ENCODE measurements around the gene ZMIZ2. TPM values are rescaled to one million over a fixed set of nuclear protein-coding genes. Genes with fewer than 3 reads are reported as not detected.

ZMIZ2 gene
- total RNA-seq, 1 experiment from 2014 or later: 142 TPM

- Histone ChIP-seq H3K79me2 (ENCODE audit: low read depth) (no peaks in the 10 kb centered on the region), H3K27me3 (ENCODE audit: insufficient read depth, low read depth) (no peaks in the 10 kb centered on the region), H3K36me3 (ENCODE audit: low read depth) (no peaks in the 10 kb centered on the region), H3K9me2 (ENCODE audit: insufficient read depth) (no peaks in the 10 kb centered on the region), H3K4me2 (no peak overlapping the region), H3K4me3 (no peak overlapping the region), H3K9me3 (ENCODE audit: insufficient read depth, low read depth) (no peaks in the 10 kb centered on the region), H3K4me1 (replicated peaks; ENCODE audit: insufficient read depth) (peaks cover 47% of the 10 kb centered on the region), H3K27ac (no peak overlapping the region), H2AFZ (no peak overlapping the region), H3F3A (ENCODE audit: insufficient read depth, low read depth) (peaks cover 43% of the 10 kb centered on the region), H4K20me1 (ENCODE audit: insufficient read depth) (no peaks in the 10 kb centered on the region)
- CTCF ChIA-PET: interaction anchor here (0.7 to 1.0 kb wide), 3 partner anchors 27 to 139 kb away, joined by 3 to 4 read pairs (median 3); no protein-coding TSS in a partner anchor
- intact Hi-C loops (cut with micrococcal nuclease; ENCODE audit: unreplicated experiment): no loop called here
- POLR2A ChIA-PET (ENCODE audit: unreplicated experiment): no interaction called here
- no TSS peak for BruUV-seq (replicated peaks)
- TF ChIP-seq CTCF (conservative IDR thresholded peaks at IDR 0.05) (no peak), EZH2 (IDR thresholded peaks at IDR 0.05; ENCODE audit: low read depth) (no peak)
- no peak for DNase-seq
These were observed 10.5 kb upstream of the ZMIZ2 start for GRCh38 chr7:44738051-44738723.

GRCh38 chr7:44738876-44739665 lies 9.6 kb upstream of the ZMIZ2 start:
- POLR2A ChIA-PET (ENCODE audit: unreplicated experiment): no interaction called here
- Histone ChIP-seq H4K20me1 (ENCODE audit: insufficient read depth) (no peaks in the 10 kb centered on the region), H3K79me2 (ENCODE audit: low read depth) (no peaks in the 10 kb centered on the region), H3K27me3 (ENCODE audit: insufficient read depth, low read depth) (no peaks in the 10 kb centered on the region), H3F3A (ENCODE audit: insufficient read depth, low read depth) (peaks cover 38% of the 10 kb centered on the region), H3K4me3 (no peak overlapping the region), H3K9me2 (ENCODE audit: insufficient read depth) (no peaks in the 10 kb centered on the region), H2AFZ (no peak overlapping the region), H3K27ac (no peak overlapping the region), H3K36me3 (ENCODE audit: low read depth) (no peaks in the 10 kb centered on the region), H3K9me3 (ENCODE audit: insufficient read depth, low read depth) (no peaks in the 10 kb centered on the region), H3K4me1 (replicated peaks; ENCODE audit: insufficient read depth) (peaks cover 46% of the 10 kb centered on the region), H3K4me2 (no peak overlapping the region)
- no peak for DNase-seq
- no peak for TF ChIP-seq EZH2 (IDR thresholded peaks at IDR 0.05; ENCODE audit: low read depth)
- intact Hi-C loops (cut with micrococcal nuclease; ENCODE audit: unreplicated experiment): no loop called here
- CTCF ChIA-PET: interaction anchor here (0.7 kb wide), 1 partner anchor 59 kb away, joined by 3 read pairs; no protein-coding TSS in a partner anchor
- BruUV-seq (replicated peaks): no TSS peak

GRCh38 chr7:44740055-44740454 lies 8.6 kb upstream of the ZMIZ2 start:
- H4K20me1 ChIP-seq (ENCODE audit: insufficient read depth): no peaks in the 10 kb centered on the region
- DNase-seq: peak in 1 of 2 experiments; percentile 47
- ChIA-PET POLR2A (ENCODE audit: unreplicated experiment) (interaction anchor here (0.5 kb wide), 1 partner anchor 72 kb away, joined by 7 read pairs; no protein-coding TSS in a partner anchor), CTCF (interaction anchor here (0.7 kb wide), 1 partner anchor 179 kb away, joined by 9 read pairs; no protein-coding TSS in a partner anchor)
- peaks cover 37% of the 10 kb centered on the region for H3F3A ChIP-seq (ENCODE audit: insufficient read depth, low read depth)
- H3K27ac ChIP-seq: no peak overlapping the region
- H3K4me3 ChIP-seq: no peak overlapping the region
- TF ChIP-seq CTCF (conservative IDR thresholded peaks at IDR 0.05) (no peak), EZH2 (IDR thresholded peaks at IDR 0.05; ENCODE audit: low read depth) (no peak)
- H3K27me3 ChIP-seq (ENCODE audit: insufficient read depth, low read depth): no peaks in the 10 kb centered on the region
- intact Hi-C loops (cut with micrococcal nuclease; ENCODE audit: unreplicated experiment): loop anchor here (10.0 kb wide), 1 partner anchor 45 kb away; no protein-coding TSS in a partner anchor
- no peak overlapping the region for H3K4me2 ChIP-seq
- H3K9me3 ChIP-seq (ENCODE audit: insufficient read depth, low read depth): no peaks in the 10 kb centered on the region
- no peaks in the 10 kb centered on the region for H3K9me2 ChIP-seq (ENCODE audit: insufficient read depth)
- peaks cover 37% of the 10 kb centered on the region for H3K4me1 ChIP-seq (replicated peaks; ENCODE audit: insufficient read depth)
- H2AFZ ChIP-seq: no peak overlapping the region
- no TSS peak for BruUV-seq (replicated peaks)
- no peaks in the 10 kb centered on the region for H3K79me2 ChIP-seq (ENCODE audit: low read depth)
- no peaks in the 10 kb centered on the region for H3K36me3 ChIP-seq (ENCODE audit: low read depth)
